ENCODE measurements around the gene TXN. TPM values are rescaled to one million over a fixed set of nuclear protein-coding genes. Genes with fewer than 3 reads are reported as not detected.

TXN gene
- polyA plus RNA-seq (ENCODE audit: insufficient read length in 4 of 4): 100 to 1,000 TPM; 235 to 250 (median 242) TPM

- peak; percentile 74 to 81 (median 77) for DNase-seq (ENCODE audit: low read depth in 4 of 4, low spot score in 3 of 4)
These were observed at the start of gene TXN for GRCh38 chr9:110256380-110257096. TXN (minus strand) TSS chr9:110256507; CDS start chr9:110256435, 72 bp downstream.

DNA sequence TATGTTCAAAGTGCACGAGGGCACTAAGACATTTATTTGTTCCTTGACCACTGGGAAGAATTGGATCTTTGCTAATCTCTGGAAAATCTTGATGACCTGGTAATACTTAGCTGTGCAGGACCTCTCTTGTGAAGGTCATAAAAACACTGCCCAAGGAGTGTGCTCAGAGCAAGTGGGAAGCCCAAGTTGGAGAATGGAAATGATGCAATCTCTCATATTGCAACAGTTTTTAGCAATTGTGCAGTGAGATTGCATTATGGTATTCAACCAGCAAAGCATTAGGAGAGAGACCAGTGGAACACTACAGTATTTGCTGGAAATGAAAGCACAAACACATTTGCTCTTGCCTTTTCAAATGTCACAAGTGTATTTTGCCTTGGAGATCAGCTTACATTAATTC is 46.8 kb upstream of the TXN start:
- no peak for DNase-seq (ENCODE audit: low read depth in 4 of 4, low spot score in 3 of 4)

DNA sequence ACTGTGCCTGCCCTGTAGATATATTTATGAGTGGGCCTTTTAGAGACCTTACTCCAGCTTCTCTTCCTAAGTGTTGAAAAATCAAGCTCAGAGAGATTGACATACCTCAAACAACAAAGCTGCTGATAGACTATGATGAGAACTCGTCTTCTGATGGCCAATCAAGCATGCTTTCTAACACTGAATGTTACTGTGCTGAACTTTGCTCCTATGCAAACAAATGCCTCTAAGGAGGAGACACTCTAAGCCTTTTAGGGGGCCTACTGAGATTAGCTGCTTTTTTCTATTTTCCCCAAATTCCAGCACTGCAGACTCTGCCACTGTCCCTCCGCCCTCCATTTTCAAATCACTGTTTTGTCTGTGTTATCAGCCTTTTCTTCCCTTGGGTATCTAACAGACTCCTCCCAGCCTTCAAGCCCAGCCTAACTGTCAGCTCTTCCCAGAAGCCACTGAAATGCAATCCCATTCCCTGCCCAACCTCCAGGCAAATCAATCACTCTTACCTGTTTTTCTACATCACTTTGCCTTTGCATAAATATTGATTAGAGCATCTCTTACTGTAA is 41.8 kb upstream of the TXN start:
- DNase-seq (ENCODE audit: low read depth in 4 of 4, low spot score in 3 of 4): no peak

DNA sequence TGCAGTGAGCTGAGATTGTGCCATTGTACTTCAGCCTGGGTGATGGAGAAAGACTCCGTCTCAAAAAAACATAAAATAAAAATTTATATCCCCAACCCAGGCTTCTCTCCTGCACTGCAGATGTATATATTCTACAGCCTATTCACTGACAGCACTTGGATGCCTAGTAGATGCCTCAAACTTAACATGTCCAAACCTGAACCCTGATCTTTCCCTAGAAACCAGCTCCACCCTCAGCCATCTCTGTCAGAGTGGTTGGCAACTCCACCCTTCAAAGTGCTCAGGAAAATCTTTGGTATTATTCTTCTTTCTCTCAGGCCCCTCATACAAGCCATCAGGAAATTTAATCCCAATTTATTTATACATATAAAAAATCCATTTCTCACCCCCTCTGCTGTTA is 36.9 kb upstream of the TXN start:
- no peak for DNase-seq (ENCODE audit: low read depth in 4 of 4, low spot score in 3 of 4)

DNA sequence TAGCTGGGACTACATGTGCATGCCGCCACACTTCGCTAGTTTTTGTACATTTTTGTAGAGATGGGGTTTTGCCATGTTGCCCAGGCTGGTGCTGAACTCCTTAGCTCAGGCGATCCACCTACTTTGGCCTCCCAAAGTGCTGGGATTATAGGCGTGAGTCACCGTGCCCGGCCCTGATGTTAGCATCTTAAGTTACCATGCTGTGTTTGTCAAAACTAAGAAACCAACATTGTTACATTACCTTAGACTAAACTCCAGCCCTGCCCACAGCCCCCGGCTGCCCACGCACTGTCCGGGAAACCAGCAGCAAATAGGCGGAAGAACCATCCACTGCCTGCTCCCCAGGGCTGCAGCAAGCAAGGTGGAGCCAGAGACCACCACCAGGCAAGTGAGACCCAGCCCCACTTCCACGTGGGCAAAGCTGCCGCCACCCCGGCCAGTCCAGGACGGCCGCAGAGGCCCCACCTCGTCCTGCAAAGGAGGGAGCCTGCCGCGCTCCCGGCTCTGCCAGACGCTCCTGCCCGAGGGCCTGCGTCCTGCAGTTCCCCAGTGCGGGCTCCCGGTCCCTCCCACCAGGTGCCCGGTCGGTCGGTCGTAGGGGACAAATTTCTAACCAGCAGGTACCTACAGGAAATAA is 35.7 kb upstream of the TXN start:
- DNase-seq (ENCODE audit: low read depth in 4 of 4, low spot score in 3 of 4): no peak

DNA sequence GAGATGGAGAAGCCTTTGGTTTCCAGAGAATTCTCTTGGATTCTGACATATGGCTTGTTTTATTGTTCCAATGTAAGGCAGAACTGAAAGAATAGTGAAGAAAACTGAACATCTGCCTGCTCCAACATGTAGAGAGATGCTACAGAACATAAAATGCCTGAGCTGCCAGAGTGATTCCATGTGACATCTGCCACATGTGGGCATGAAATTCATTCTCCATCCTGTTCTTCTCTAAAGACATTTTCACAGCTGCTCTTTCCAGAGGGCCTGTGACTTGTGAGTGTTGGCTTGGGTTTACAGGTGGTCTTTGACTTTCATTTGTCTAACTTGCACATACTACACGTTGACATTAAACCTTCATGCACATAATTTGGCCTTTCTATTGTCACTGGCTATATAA is 33.7 kb upstream of the TXN start:
- DNase-seq (ENCODE audit: low read depth in 4 of 4, low spot score in 3 of 4): no peak

DNA sequence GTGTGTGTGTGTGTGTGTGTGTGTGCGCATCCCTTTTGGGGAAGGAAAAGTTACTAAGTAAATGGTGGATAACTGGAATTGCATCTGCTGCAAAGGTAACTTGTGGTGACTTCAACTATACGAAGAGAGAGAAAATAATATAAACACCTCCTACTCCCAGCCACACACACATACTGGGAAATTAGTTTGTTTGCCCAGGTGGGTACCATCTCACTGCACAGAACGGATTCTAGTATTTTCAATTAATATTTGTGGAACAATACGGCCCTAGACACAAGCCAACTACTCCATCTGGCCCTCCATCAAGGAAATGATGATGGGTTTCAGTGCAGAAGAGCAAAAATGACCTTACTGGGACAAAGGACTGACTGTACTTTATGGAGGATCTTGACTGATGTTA is 32.2 kb upstream of the TXN start:
- DNase-seq (ENCODE audit: low read depth in 4 of 4, low spot score in 3 of 4): no peak

DNA sequence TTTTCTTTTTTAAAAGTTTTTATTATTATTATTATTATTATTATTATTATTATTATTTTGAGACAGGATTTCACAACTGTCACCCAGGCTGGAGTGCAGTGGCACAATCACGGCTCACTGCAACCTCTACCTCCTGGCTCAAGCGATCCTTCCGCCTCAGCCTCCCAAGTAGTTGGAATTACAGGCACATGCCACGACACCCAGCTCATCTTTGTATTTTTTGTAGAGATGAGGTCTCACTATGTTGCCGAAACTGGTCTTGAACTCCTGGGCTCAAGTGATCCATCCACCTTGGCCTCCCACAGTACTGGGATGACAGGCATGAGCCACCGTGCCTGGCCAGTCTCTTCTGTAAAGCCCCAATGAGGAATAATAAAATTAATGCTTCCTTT is 31.0 kb upstream of the TXN start:
- DNase-seq (ENCODE audit: low read depth in 4 of 4, low spot score in 3 of 4): no peak

DNA sequence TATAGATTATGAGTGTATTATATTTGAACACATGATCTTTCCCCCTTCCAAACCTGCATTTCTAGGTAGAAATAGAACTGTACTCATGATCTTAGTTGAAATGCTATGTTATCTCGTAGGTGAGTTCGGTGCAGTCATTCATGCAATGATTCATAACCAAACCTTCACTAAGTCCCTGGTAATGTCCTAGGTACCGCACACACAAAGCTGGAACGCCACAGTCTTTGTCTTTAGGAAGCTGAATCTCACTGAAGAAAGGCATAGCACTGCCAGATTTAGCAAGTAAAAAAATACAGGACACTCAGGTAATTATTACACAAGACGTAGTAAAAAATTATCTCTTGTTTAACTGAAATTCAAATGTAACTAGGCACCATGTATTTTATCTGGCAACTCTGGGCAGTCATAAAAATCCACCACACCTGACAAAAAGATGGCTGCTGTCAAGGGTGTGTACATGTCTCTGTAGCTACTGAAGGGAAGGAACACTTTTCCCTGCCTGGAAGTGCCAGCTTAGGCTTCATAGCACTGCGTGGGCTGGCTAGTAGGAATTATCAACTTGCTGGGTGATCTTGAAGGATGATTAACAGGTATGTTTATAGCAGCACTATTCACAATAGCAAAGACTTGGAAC is 28.0 kb upstream of the TXN start:
- no peak for DNase-seq (ENCODE audit: low read depth in 4 of 4, low spot score in 3 of 4)

DNA sequence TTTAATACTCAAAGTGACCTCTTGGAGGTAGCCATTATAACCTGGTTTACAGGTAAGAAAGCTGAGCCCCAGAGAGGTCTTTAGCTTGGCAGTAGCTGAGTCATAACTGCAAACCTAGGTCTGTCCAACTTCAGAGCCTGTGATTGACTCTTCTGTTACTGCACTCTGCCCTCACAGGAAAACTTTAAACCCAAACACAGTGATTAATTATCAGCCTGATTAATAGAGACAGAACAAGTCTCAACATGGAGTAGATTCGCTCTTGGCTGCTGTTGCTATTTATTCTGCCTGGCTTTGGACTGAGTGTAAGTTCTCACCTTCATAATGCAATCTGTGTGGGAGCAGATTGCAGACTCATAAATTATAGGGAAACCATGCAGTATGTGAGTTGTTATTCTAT is 27.4 kb upstream of the TXN start:
- DNase-seq (ENCODE audit: low read depth in 4 of 4, low spot score in 3 of 4): no peak

DNA sequence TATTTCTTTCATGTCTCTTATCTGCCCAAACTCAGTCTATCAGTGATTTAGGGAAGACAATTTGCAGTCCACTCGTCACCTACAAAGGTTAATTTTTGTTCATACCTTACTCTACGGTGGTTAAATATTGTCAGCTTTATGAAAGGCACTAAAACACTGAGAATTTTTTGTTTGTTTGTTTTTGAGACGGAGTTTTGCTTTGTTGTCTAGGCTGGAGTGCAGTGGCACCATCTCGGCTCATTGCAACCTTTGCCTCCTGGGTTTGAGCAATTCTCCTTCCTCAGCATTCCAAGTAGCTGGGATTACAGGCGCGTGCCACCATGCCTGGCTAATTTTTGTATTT is 26.4 kb upstream of the TXN start:
- DNase-seq (ENCODE audit: low read depth in 4 of 4, low spot score in 3 of 4): no peak

DNA sequence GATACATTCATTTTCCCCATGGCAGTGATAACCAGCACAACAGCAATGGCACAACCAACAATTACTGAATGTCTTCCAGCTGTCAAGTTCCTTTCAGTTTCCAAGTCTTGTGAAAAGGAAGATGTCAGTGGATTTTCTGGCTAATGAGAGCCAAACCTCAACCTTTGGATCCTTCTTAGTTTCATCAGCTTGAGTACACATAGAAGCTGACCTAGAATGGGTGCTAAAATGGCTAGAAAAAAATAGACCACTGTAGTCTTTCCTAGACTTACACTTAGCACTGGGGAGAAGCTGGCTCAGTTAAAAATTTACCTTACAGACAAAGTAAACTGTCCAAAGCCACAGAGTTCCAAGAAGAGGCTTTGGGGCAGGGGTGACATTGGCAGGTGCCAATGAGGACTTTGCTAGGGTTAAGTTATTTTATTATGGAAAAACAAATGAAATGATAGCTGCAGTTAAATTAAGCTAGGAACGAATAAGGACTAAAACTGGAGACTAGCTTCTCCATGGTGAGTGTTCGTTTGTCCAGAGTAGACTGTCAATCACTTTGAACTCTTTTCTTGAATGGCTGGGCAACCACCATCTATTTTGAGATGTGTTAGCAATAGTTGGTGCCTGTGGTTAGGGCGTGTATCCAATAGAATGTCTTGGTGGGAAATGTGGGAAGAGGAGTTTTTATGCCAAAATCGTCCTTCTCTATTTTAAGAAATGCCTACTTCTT is 25.9 kb upstream of the TXN start:
- no peak for DNase-seq (ENCODE audit: low read depth in 4 of 4, low spot score in 3 of 4)

DNA sequence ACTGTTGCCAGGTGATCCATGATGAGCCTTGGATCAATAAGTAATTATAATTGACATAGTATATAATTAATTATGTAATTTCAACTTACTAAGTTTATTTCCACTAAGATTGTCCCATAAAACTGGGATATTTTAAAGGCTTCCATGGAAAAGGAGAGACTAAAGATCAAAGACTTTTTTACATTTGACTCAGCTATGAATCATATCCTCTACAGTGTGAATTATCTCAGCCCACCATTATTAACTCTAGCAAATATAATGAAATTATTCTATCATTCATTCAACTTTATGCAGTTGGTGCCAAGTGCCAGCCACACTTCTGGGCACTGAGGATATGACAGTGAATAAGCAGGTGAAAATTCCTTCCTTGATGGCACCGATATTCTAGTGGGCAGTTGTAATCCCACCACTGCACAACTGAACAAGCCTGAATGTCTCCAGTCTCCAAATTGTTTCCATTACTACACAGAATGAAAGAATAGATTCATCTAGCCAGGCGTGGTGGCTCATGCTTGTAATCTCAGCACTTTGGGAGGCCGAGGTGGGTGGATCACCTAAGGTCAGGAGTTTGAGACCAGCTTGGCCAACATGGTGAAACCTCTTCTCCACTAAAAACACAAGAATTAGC is 21.9 kb upstream of the TXN start:
- DNase-seq (ENCODE audit: low read depth in 4 of 4, low spot score in 3 of 4): no peak

- no peak for DNase-seq (ENCODE audit: low read depth in 4 of 4, low spot score in 3 of 4)
These were observed 20.5 kb upstream of the TXN start for GRCh38 chr9:110276781-110277180.

GRCh38 chr9:110270211-110270995 is 14.1 kb upstream of the TXN start:
- no peak for DNase-seq (ENCODE audit: low read depth in 4 of 4, low spot score in 3 of 4)

DNA sequence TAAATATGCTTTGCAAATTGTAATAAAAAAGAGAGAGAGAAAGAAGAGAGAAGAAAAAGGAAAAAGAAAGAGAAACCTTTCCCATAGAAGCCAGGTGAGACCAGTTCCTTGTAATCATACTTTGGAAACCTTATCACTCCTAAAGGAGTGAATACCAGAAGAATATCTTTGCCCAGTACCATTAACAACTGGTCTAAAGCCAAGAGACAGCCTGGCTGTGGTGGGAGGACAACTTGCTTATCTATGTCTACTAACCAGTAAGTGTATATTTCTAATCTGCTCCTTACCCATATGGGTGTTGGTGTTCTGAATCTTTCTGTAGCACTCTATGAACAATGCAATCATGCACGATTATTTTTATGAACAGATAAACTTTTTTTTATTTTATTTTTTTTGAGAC is 10.5 kb upstream of the TXN start:
- no peak for DNase-seq (ENCODE audit: low read depth in 4 of 4, low spot score in 3 of 4)

- no peak for DNase-seq (ENCODE audit: low read depth in 4 of 4, low spot score in 3 of 4)
These were observed 5.3 kb upstream of the TXN start for GRCh38 chr9:110261632-110262031.

DNA sequence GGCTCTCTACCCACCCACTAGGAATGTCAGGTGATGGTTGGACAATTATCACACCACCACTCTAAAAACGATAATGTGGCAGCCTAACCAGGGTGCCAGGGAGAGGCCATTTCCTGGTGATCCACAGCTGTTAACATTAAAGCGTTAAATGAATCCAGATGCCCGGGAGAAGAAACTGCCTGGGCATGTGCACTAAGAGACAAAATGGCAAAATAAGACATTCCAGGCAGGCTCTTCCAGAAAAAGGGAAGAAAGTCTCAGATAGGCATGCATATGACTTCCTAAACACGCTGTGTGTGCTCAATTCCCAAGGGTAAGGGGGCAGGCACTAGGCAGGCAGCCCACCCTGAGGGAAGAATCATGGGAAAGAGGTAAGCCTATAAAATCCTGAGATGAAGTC is 4.6 kb upstream of the TXN start:
- DNase-seq (ENCODE audit: low read depth in 4 of 4, low spot score in 3 of 4): no peak

DNA sequence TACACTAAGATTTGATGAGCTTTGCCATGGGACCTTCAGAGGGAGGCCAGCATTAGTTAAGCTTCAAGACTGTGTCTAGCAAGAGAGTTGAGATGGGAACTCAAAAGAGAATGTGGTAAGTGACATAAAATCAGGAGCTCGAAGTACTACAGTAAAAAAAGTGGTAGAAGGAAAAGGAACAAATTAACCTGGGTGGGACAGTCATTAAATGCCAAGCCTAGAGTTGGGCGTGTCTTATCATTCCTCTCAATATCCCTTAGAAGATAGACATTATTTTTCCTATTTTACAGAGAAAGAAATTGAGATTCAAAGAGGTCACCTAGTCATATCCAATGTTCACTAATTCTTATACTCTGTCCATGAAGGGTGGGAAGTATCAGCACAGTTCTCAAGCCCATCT is 3.3 kb upstream of the TXN start:
- no peak for DNase-seq (ENCODE audit: low read depth in 4 of 4, low spot score in 3 of 4)

DNA sequence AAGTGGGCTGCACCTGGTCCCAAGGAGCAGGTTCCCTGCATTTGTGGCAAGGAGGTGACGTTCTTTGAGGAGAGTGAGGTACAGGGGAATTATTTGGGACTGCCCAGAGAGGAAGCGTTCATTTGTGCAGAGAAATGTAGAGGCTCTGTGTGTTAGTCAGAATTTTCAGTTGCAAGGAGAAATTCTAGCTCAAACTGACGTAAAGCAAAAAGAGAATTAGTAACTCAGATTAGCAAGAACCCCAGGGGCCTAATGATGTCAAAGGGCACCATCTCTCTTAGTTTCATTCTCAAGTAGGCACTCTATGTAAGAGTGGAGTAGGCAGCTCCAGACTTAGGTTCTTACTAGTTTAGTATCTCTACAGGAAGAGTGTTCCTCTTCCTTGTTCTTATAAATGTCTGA is 2.4 kb upstream of the TXN start:
- no peak for DNase-seq (ENCODE audit: low read depth in 4 of 4, low spot score in 3 of 4)
